Fibroblast of lung (primary cell): ENCODE data around the gene ZNF835. TPM values are rescaled to one million over a fixed set of nuclear protein-coding genes. Genes with fewer than 3 reads are reported as not detected.
"Not testable (repeated sequence)": the region's sequence is repeated elsewhere in the genome, so short reads cannot be mapped to it uniquely, and the experiment has no call there.

Experiments used
- DNase-seq, 2 donors: peaks; one replicate each; pipeline versions ENCODE4 v3.0.0 to v3.0.0-alpha.2; 2010; ENCODE audit warnings: low read depth in 2 of 2
- H2AFZ ChIP-seq: 2 replicates; pipeline ENCODE4 v1.5.1; 2012; ENCODE audit warnings: low read length, control low read depth, inconsistent platforms
- H3K27ac ChIP-seq: 2 replicates; pipeline ENCODE4 v1.5.1; 2011; ENCODE audit warnings: low read length, control low read depth; ENCODE audit not compliant: insufficient read depth
- H3K27me3 ChIP-seq: 2 replicates; pipeline ENCODE4 v1.5.1; 2011; ENCODE audit warnings: mild to moderate bottlenecking, low read length; ENCODE audit not compliant: control insufficient read depth, insufficient read depth
- H3K36me3 ChIP-seq: 2 replicates; pipeline ENCODE4 v1.5.1; 2011; ENCODE audit warnings: low read length; ENCODE audit not compliant: control insufficient read depth, insufficient read depth
- H3K4me1 ChIP-seq: 2 replicates; pipeline ENCODE4 v1.5.1; 2011; ENCODE audit warnings: low read length; ENCODE audit not compliant: control insufficient read depth, insufficient read depth; ENCODE audit errors: extremely low read depth
- H3K4me2 ChIP-seq: 2 replicates; pipeline ENCODE4 v1.5.1; 2011; ENCODE audit warnings: low read length, control low read depth; ENCODE audit not compliant: insufficient read depth; ENCODE audit errors: extremely low read depth
- H3K4me3 ChIP-seq, 4 experiments: fragments of 200-600 bp in 1 of 4; sonication (generic) in 1 of 4; replicated peaks in 1 of 4; 2 replicates each; pipeline ENCODE4 v1.5.1; 2011 to 2016; ENCODE audit warnings: low read length in 4 of 4, low read depth in 3 of 4, mild to moderate bottlenecking in 3 of 4, control low read depth in 2 of 4, inconsistent platforms in 1 of 4, mixed read lengths in 1 of 4; ENCODE audit not compliant: insufficient read depth in 1 of 4; ENCODE audit errors: control extremely low read depth in 1 of 4
- H3K79me2 ChIP-seq: 2 replicates; pipeline ENCODE4 v1.5.1; 2012; ENCODE audit warnings: mild to moderate bottlenecking, low read length, inconsistent platforms; ENCODE audit not compliant: control insufficient read depth, insufficient read depth
- H3K9ac ChIP-seq: 2 replicates; pipeline ENCODE4 v1.5.1; 2011; ENCODE audit warnings: mild to moderate bottlenecking, low read length, control low read depth; ENCODE audit not compliant: insufficient read depth
- H3K9me3 ChIP-seq: 2 replicates; pipeline ENCODE4 v1.5.1; 2012; ENCODE audit warnings: low read depth, low read length; ENCODE audit not compliant: control insufficient read depth, insufficient read depth
- H4K20me1 ChIP-seq: 2 replicates; pipeline ENCODE4 v1.5.1; 2011; ENCODE audit warnings: low read length; ENCODE audit not compliant: control insufficient read depth, insufficient read depth; ENCODE audit errors: extremely low read depth
- EZH2 ChIP-seq: IDR thresholded peaks from 2 replicates; pipeline ENCODE4 v1.5.1; 2012; ENCODE audit warnings: low read length, control low read depth, mild to moderate bottlenecking; ENCODE audit errors: missing control alignments
- polyA plus RNA-seq, 2 donors: library from polyadenylated mRNA; depleted of rRNA in 1 of 2; stranded (reverse) in 1 of 2; unstranded in 1 of 2; fragments of >200 nt; gene quantifications; 2 replicates each; pipeline ENCODE4 v1.2.1, GENCODE V29; 2011 to 2012; ENCODE audit warnings: missing spikeins in 1 of 2
- total RNA-seq: library from RNA; depleted of rRNA; stranded (reverse); fragments of >200 nt; gene quantifications from 2 replicates; pipeline ENCODE4 v1.2.1, GENCODE V29; 2014
- TF ChIP-seq, protein P1 (sequence below), 2 donors: IDR thresholded peaks in 1 of 2; conservative IDR thresholded peaks in 1 of 2; 1 replicate in 1 of 2; 2 replicates in 1 of 2; pipeline ENCODE4 v1.5.1; 2011 to 2012; ENCODE audit warnings: low read length in 2 of 2, control low read depth in 1 of 2, inconsistent platforms in 1 of 2, low read depth in 1 of 2, mild to moderate bottlenecking in 1 of 2

Gene ZNF835
- total and polyA plus RNA-seq, 2 donors (not counting 1 experiment from before 2014, with no cell fraction given): 3.6 TPM; not detected in 1

DNA sequence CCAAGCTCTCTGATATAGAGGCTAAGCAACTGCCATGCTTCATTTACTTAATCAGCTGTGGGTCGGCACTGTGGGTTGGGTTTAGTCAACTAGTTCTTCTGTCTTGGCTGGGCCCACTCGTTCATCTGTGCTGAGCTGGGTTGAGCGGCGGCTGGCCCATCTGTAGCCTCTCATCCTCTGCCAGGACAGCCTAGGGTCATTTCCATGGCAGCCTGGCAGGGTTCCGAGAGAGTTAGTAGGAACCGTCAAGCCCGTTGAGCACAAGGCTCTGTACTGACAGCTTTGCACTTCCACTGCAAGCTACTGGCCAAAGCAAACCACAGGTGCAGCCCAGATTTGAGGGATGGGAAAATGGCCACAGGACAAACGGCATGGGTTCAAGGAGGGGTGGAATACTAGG, 6.6 kb upstream of the ZNF835 start:
- no peak for TF ChIP-seq EZH2
- TF ChIP-seq, protein P1, sequence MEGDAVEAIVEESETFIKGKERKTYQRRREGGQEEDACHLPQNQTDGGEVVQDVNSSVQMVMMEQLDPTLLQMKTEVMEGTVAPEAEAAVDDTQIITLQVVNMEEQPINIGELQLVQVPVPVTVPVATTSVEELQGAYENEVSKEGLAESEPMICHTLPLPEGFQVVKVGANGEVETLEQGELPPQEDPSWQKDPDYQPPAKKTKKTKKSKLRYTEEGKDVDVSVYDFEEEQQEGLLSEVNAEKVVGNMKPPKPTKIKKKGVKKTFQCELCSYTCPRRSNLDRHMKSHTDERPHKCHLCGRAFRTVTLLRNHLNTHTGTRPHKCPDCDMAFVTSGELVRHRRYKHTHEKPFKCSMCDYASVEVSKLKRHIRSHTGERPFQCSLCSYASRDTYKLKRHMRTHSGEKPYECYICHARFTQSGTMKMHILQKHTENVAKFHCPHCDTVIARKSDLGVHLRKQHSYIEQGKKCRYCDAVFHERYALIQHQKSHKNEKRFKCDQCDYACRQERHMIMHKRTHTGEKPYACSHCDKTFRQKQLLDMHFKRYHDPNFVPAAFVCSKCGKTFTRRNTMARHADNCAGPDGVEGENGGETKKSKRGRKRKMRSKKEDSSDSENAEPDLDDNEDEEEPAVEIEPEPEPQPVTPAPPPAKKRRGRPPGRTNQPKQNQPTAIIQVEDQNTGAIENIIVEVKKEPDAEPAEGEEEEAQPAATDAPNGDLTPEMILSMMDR (conservative IDR thresholded peaks at IDR 0.05 in 1 of 2, IDR thresholded peaks at IDR 0.05 in 1 of 2; ENCODE audit: low read depth in 1 of 2, low read length in 2 of 2): no peak
- no peaks in the 10 kb centered on the region for H3K27me3 ChIP-seq

DNA sequence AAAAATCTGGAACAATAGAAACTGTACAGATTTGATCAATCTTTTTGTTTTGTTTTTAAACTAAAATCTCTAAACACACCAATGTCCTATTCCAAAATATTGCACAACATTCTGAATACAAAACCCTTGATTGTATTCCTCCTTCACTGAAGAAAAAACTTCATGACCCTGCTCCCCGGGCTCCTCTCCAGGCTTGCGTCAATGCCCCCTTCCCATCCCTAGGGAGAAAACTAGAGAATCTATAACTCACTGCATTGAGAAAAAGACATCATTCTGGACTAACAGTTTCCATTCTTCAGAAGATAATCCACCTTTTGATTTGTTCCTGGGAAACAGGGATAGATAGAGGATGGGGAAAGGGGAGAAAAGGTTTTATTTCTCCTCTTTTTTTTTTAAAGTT, 1.1 kb upstream of the ZNF835 start:
- not testable (repeated sequence) for H3K9me3 ChIP-seq, H3K4me3 ChIP-seq, H3K27me3 ChIP-seq, H2AFZ ChIP-seq, H3K9ac ChIP-seq, H4K20me1 ChIP-seq, H3K36me3 ChIP-seq, DNase-seq, H3K27ac ChIP-seq, H3K4me1 ChIP-seq, H3K4me2 ChIP-seq, H3K79me2 ChIP-seq

More for the DNA sequence above, 6.6 kb upstream of the ZNF835 start:
- Histone ChIP-seq H3K4me1 (no peaks in the 10 kb centered on the region), H3K36me3 (no peaks in the 10 kb centered on the region), H3K9me3 (no peaks in the 10 kb centered on the region), H4K20me1 (no peaks in the 10 kb centered on the region), H3K4me2 (no peak overlapping the region), H2AFZ (no peak overlapping the region), H3K79me2 (no peaks in the 10 kb centered on the region), H3K27ac (no peak overlapping the region), H3K4me3 (no peak overlapping the region), H3K9ac (no peak overlapping the region)
- no peak for DNase-seq

DNA sequence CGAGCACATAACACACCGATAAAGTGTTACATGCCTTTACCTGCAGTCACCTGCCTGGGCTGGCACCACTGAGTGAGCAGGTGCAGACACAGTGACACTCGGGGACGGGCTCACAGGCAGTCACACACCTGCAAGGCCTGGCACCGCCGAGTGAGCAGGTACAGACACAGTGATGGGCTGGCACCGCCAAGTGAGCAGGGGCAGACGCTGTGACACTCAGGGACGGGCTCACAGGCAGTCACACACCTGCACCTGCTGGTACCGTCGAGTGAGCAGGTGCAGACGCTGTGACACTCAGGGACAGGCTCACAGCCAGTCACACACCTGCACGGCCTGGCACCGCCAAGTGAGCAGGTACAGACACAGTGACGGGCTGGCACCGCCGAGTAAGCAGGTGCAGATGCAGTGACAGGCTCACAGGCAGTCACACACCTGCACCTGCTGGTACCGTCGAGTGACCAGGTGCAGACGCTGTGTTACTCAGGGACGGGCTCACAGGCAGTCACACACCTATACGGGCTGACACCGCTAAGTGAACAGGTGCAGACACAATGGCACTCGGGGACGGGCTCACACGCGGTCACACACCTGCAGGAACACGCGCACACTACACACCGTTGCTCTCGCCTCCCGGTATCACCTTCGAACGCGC, 470 bp downstream of the ZNF835 start:
- no peaks in the 10 kb centered on the region for H3K27me3 ChIP-seq
- no peaks in the 10 kb centered on the region for H3K9me3 ChIP-seq
- no peak for TF ChIP-seq EZH2
- TF ChIP-seq, protein P1 (conservative IDR thresholded peaks at IDR 0.05 in 1 of 2, IDR thresholded peaks at IDR 0.05 in 1 of 2; ENCODE audit: low read depth in 1 of 2, low read length in 2 of 2): no peak
- no peak overlapping the region for H3K4me2 ChIP-seq
- DNase-seq: no peak
- no peak overlapping the region for H3K9ac ChIP-seq
- H3K4me3 ChIP-seq: peak overlapping the region in 2 of 4 experiments; percentile 20 to 59
- no peak overlapping the region for H2AFZ ChIP-seq
- no peak overlapping the region for H3K27ac ChIP-seq
- H4K20me1 ChIP-seq: no peaks in the 10 kb centered on the region
- no peaks in the 10 kb centered on the region for H3K4me1 ChIP-seq
- no peaks in the 10 kb centered on the region for H3K36me3 ChIP-seq
- H3K79me2 ChIP-seq: no peaks in the 10 kb centered on the region
